GM10248 (cell line): ENCODE measurements around the gene SAMD13.

Source experiments
- CTCF ChIA-PET: fragments of 300-600 bp; sonication (Branson Sonifier 250); formaldehyde crosslinking; extraction: SDS; loops from one replicate; lab custom pipeline; 2021; ENCODE audit warnings: antibody characterized with exemption; lab: Yijun Ruan, JAX
- POLR2A ChIA-PET: fragments of 350-650 bp; sonication (Branson Sonifier 250); formaldehyde crosslinking; extraction: SDS; loops from one replicate; lab custom pipeline; 2020; ENCODE audit warnings: antibody characterized with exemption; lab: Yijun Ruan, JAX
- DNase-seq: peaks from one replicate; pipeline ENCODE4 v3.0.0; 2012; ENCODE audit errors: extremely low spot score
- TF ChIP-seq, protein P1 (sequence below): IDR thresholded peaks from 2 replicates; pipeline ENCODE4 v1.5.1; 2012; ENCODE audit warnings: mild to moderate bottlenecking, low read depth; ENCODE audit errors: extremely low read depth, missing control alignments, control extremely low read depth

SAMD13 gene

DNA sequence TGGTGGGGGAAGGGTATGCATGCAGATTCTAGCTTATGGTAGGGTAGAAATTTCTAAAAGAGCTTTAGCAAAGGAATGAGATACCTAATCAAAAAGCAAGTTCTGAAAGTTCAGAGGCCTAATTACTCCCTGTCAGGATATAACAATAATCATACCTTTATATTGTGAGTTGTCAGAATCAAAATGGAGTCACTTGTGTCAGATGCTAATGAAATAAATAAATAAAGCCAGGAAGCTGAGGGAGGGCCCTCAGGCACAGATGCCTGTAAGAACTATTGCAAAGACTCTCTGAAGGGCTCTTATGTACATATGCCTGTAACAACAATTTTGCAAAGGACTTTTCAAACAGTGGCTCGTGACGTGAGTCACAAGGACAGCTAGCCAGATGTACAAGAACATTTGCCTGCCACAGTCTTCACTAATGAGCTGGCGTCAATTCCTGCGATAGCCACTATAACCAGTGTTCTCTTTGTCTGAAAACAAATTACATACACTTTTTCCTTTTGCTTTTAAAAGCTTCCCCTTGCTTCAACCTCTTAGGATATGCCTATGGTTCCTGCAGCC is 69.4 kb downstream of the SAMD13 start:
- TF ChIP-seq, protein P1, sequence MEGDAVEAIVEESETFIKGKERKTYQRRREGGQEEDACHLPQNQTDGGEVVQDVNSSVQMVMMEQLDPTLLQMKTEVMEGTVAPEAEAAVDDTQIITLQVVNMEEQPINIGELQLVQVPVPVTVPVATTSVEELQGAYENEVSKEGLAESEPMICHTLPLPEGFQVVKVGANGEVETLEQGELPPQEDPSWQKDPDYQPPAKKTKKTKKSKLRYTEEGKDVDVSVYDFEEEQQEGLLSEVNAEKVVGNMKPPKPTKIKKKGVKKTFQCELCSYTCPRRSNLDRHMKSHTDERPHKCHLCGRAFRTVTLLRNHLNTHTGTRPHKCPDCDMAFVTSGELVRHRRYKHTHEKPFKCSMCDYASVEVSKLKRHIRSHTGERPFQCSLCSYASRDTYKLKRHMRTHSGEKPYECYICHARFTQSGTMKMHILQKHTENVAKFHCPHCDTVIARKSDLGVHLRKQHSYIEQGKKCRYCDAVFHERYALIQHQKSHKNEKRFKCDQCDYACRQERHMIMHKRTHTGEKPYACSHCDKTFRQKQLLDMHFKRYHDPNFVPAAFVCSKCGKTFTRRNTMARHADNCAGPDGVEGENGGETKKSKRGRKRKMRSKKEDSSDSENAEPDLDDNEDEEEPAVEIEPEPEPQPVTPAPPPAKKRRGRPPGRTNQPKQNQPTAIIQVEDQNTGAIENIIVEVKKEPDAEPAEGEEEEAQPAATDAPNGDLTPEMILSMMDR: no peak
- ChIA-PET POLR2A (no interaction called here), CTCF (interaction anchor here (1.1 to 1.2 kb wide), 2 partner anchors 13 to 14 kb away, joined by 3 read pairs; no protein-coding TSS in a partner anchor)
- no peak for DNase-seq

DNA sequence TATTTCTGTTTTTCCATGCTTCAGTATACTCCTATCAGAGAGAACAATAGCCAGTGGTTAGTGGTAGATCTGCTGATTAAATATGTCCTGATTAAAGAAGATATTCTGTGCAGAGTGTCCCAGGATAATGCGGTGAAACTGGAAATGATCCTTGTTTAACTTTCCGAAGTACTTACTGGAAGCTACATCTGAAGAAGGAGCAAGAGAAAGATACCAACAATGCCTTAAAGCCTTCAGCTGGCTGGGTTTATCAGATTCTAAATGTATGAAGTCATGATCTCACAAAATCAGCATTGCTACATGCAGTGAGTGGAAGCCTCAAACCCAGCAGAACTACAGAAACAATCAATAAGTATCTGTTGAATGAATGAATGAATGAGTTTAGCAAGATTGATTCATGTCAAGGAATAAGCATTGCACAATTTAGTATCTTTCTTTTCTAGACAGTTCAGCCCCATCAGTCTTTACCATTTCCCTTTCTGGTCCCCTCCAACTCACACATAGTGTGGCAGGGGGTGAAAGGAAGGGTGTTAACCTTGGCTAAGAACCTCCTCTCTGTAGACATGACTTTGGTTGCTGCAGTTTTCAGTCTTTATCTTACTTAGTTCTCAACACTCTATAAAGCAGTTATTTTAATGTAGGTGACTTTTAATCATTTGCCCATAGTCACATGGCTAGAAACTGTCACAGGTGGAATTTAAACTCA is 72.1 kb downstream of the SAMD13 start:
- TF ChIP-seq, protein P1: no peak
- ChIA-PET POLR2A (no interaction called here), CTCF (interaction anchor here (0.7 kb wide), 1 partner anchor 18 kb away, joined by 4 read pairs; no protein-coding TSS in a partner anchor)
- DNase-seq: no peak

DNA sequence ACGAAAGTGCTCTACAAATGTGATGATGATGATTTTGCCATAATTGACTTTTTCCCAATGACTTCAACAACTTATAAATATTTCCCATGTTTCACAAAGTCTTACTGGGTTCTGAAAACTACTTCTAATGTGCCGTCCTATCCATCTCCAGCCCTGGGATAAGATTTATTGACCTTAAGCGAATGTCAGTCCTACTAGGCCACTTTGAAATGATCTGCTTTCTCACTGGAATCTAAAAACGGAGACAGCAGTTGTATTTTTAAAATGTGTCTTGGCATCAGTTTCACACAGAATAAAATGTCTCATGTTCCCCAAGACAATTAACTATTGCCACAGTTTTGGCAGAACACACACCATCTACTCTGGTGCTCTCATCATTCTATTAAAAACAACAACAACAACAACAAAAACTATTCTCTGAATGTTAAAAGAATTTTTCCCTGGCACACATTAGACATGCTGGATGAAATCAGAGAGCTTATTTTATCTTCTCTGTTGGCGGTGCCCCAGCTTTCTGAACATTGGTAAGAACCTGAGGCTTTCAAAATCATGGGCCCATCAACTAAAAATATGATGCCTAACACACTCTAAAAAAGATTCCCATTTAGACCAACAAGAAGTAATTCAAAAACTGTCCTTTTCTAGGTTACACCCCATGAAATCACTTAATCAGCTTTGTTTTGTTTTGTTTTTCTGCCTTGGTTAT is 73.6 kb downstream of the SAMD13 start:
- DNase-seq: no peak
- TF ChIP-seq, protein P1: no peak
- CTCF ChIA-PET: interaction anchor here (0.8 to 1.8 kb wide), 3 partner anchors 9 to 19 kb away, joined by 3 to 5 read pairs (median 5); no protein-coding TSS in a partner anchor
- POLR2A ChIA-PET: no interaction called here

DNA sequence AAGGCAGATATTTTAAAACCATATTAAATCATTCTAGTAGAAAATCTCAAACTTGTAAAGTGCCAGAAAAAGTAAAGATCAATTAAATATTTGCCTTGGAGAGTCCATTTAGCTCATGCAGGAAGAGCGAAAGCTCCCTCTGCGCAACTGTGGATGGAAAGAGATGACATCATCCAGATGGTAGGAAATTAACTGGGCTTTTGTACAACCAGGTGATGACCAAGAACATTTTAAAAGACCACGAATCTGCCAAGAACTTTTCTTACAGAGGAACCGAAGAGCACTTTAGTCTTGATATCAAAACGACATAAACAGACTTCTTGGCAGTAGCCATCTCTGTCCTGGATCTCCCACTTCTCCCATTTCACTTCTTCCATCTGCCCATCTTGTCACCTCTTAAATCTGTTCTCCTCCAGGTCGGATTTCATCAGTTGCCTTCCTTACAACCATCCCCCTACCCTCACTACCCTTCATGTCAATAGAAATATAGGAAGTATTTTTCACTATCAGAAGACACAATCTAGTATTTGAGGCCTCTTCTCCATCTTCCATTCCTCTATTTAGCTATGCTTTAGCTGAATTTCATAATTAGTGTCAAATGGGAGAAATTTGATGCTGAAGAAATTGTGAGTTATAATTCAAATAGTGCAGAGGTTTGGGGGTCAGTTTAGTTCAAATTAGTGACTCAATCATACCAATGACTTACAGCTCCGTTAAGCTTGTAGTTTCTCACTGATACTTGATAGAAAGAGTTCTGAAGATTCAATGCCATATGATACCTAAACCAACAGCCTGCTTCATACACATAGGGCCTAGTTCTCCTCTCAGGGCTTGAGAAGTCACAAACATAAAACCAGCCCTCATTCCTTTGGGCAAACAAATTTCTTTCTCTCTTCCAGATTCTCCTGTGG is 74.7 kb downstream of the SAMD13 start:
- POLR2A ChIA-PET: no interaction called here
- TF ChIP-seq, protein P1: no peak
- no peak for DNase-seq
- CTCF ChIA-PET: interaction anchor here (0.8 to 1.8 kb wide), 4 partner anchors 11 to 18 kb away, joined by 3 to 5 read pairs (median 4); no protein-coding TSS in a partner anchor

DNA sequence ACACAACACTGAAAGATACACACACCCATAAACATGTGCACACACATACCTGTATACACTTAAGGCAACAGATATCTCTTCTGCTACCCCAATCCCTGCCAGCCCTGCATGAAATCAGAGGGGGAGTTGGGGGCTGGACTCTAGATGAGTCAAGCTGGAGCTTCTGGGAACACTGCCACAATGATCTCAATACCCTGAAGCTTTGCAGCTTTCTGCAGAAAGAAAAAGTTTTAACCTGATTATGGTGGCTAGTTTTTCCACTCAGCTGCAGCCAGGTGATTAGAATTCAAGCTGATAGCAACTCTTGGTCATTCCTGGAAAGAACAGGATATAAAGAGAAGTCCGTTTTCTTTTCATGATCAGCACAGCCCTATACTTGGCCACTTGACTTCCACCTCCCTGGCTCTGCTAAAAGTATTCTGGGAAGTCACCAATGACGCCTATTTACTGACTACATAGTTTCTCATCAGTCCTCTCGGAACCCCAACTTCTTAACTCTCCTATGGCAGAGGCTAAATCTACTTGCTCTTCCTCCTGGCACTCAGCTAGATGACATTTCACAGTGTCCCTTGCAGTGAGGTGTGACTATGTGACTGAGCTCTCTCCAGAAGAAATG is 76.1 kb downstream of the SAMD13 start:
- ChIA-PET CTCF (interaction anchor here (1.1 to 1.4 kb wide), 2 partner anchors 13 to 30 kb away, joined by 3 to 4 read pairs; no protein-coding TSS in a partner anchor), POLR2A (no interaction called here)
- TF ChIP-seq, protein P1: no peak
- no peak for DNase-seq
